ENCODE results near the gene PES1. TPM values are rescaled to one million over a fixed set of nuclear protein-coding genes. Genes with fewer than 3 reads are reported as not detected.

The PES1 gene
- total and polyA plus RNA-seq, 2 donors (not counting 3 experiments of a cell fraction or from before 2014, with no cell fraction given) = 110 to 135 TPM

DNA sequence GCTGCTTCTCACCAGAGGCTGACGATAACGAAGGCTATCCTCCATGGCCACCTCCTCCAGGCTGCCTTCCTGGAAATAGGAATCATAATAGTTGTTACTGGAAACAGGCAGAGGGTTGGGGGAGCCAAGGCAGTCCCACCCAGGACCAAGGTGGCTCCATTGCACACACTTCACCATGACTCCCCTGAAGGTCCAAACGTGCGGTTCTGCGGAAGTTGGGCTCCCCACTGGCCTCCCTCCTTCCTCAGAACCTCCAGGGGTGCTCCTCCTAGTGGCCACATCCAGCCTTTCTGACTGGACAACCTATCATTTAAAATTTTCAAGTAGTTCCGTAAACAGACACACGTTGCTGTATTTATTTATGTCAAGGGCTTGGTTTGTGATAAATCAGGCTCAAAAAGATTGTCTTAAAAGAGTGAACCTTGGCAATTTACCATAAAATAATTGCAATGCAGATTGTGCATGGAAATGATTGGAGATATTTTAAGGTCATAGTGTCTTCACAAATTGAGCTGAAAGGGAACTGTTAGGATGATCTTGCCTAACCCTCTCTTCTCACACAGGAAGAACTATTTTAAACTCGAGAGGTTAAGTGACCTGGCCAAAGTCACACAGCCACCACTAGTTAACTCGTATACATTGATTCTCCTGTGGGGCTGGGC, 13.9 kb upstream of the PES1 start:
- dilution Hi-C loops (cut with MboI; ENCODE audit: extremely low pct_ligation_motif_present, low sequenced_read_pairs) = no loop called here
- Histone ChIP-seq H3K4me1 (ENCODE audit: control insufficient read depth, extremely low read depth, insufficient read depth, low read length) (peaks cover 37% of the 10 kb centered on the region), H3K4me3 (replicated peaks in 1 of 3; ENCODE audit: insufficient read depth in 1 of 3, low read depth in 1 of 3, low read length in 3 of 3) (peak overlapping the region in 2 of 3 experiments; percentile 35 to 55), H3K36me3 (ENCODE audit: control insufficient read depth in 2 of 2, extremely low read depth in 1 of 2, insufficient read depth in 2 of 2, low read length in 2 of 2) (peaks cover 0 to 2% of the 10 kb centered on the region in 2 experiments), H3K9me3 (replicated peaks; ENCODE audit: control insufficient read depth, insufficient read depth, low read length) (no peaks in the 10 kb centered on the region), H2AFZ (ENCODE audit: low read depth, low read length) (peak overlapping the region; percentile 14), H3K27ac (ENCODE audit: insufficient read depth, low read depth, low read length) (peak overlapping the region; percentile 54), H3K79me2 (ENCODE audit: control insufficient read depth, insufficient read depth, low read length) (no peaks in the 10 kb centered on the region), H4K20me1 (replicated peaks; ENCODE audit: control insufficient read depth, extremely low read depth, insufficient read depth, low read length) (no peaks in the 10 kb centered on the region), H3K27me3 (ENCODE audit: control insufficient read depth in 2 of 2, insufficient read depth in 2 of 2, low read length in 2 of 2) (no peaks in the 10 kb centered on the region), H3K4me2 (ENCODE audit: insufficient read depth, low read length) (peak overlapping the region; percentile 35), H3K9me1 (replicated peaks; ENCODE audit: control insufficient read depth, extremely low read depth, insufficient read depth, low read length) (no peaks in the 10 kb centered on the region), H3K9ac (replicated peaks; ENCODE audit: extremely low read depth, insufficient read depth, low read length) (peak overlapping the region; percentile 58)
- ChIA-PET POLR2A (interaction anchor here (1.8 kb wide), 1 partner anchor 29 kb away, joined by 5 read pairs; no protein-coding TSS in a partner anchor), CTCF (interaction anchor here (0.8 to 5.2 kb wide), 17 partner anchors 8 to 191 kb away, joined by 3 to 59 read pairs (median 5); partner anchors contain the start of genes PES1 and SLC35E4)
- DNase-seq (ENCODE audit: low read depth, low spot score) = peak; percentile 66
- peak; percentile 4 for FAIRE-seq
- intact Hi-C loops (cut with micrococcal nuclease) = loop anchor here (1.0 to 10.0 kb wide), 3 partner anchors 13 to 213 kb away; partner anchors contain the start of gene MTFP1
- TF ChIP-seq, protein P1, sequence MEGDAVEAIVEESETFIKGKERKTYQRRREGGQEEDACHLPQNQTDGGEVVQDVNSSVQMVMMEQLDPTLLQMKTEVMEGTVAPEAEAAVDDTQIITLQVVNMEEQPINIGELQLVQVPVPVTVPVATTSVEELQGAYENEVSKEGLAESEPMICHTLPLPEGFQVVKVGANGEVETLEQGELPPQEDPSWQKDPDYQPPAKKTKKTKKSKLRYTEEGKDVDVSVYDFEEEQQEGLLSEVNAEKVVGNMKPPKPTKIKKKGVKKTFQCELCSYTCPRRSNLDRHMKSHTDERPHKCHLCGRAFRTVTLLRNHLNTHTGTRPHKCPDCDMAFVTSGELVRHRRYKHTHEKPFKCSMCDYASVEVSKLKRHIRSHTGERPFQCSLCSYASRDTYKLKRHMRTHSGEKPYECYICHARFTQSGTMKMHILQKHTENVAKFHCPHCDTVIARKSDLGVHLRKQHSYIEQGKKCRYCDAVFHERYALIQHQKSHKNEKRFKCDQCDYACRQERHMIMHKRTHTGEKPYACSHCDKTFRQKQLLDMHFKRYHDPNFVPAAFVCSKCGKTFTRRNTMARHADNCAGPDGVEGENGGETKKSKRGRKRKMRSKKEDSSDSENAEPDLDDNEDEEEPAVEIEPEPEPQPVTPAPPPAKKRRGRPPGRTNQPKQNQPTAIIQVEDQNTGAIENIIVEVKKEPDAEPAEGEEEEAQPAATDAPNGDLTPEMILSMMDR (IDR thresholded peaks at IDR 0.05; ENCODE audit: extremely low read depth in 1 of 2, insufficient read depth in 1 of 2, low read depth in 1 of 2, low read length in 2 of 2) = peak; percentile 71 to 79
- TF ChIP-seq JUN (IDR thresholded peaks at IDR 0.05; ENCODE audit: borderline replicate concordance, insufficient read depth, insufficient read length, low read depth) = no peak
- TF ChIP-seq FOS (IDR thresholded peaks at IDR 0.05; ENCODE audit: borderline replicate concordance, insufficient read depth, low read length) = no peak
- no peak for TF ChIP-seq POLR2AphosphoS5 (IDR thresholded peaks at IDR 0.05; ENCODE audit: insufficient read depth, low read depth, low read length)
- no peak for TF ChIP-seq EZH2 (IDR thresholded peaks at IDR 0.05; ENCODE audit: borderline replicate concordance, low read depth, low read length, severe bottlenecking)
- no peak for TF ChIP-seq MYC (IDR thresholded peaks at IDR 0.05; ENCODE audit: low read depth, low read length)
- TF ChIP-seq, protein P2, sequence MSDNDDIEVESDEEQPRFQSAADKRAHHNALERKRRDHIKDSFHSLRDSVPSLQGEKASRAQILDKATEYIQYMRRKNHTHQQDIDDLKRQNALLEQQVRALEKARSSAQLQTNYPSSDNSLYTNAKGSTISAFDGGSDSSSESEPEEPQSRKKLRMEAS (IDR thresholded peaks at IDR 0.05; ENCODE audit: insufficient read depth, insufficient read length) = no peak
- TF ChIP-seq POLR2A (IDR thresholded peaks at IDR 0.05; ENCODE audit: low read depth, low read length) = peak; percentile 16
- no TSS peak for BruUV-seq (replicated peaks)

Data from endothelial cell of umbilical vein (primary cell).